ENCODE results near the gene DCT.

Gene DCT

GRCh38 chr13:94454334-94454733, 25.1 kb downstream of the DCT start:
- DNase-seq (ENCODE audit: low spot score), result no peak

- DNase-seq (ENCODE audit: low spot score), result no peak
Observed at GRCh38 chr13:94444826-94445225, 34.7 kb downstream of the DCT start.

GRCh38 chr13:94435604-94436226, 43.8 kb downstream of the DCT start:
- peak; percentile 75 for DNase-seq (ENCODE audit: low spot score)

GRCh38 chr13:94433055-94433961, 46.2 kb downstream of the DCT start:
- no peak for DNase-seq (ENCODE audit: low spot score)

GRCh38 chr13:94431987-94432386, 47.5 kb downstream of the DCT start:
- DNase-seq (ENCODE audit: low spot score), result no peak

GRCh38 chr13:94431574-94431973, 47.9 kb downstream of the DCT start:
- DNase-seq (ENCODE audit: low spot score), result peak; percentile 8

- no peak for DNase-seq (ENCODE audit: low spot score)
Observed at GRCh38 chr13:94427313-94427953, 52.0 kb downstream of the DCT start.

GRCh38 chr13:94419925-94420305, 59.6 kb downstream of the DCT start:
- no peak for DNase-seq (ENCODE audit: low spot score)

GRCh38 chr13:94419304-94419924, 60.1 kb downstream of the DCT start:
- DNase-seq (ENCODE audit: low spot score), result peak; percentile 96

GRCh38 chr13:94417294-94417693, 62.2 kb downstream of the DCT start:
- DNase-seq (ENCODE audit: low spot score), result no peak

- DNase-seq (ENCODE audit: low spot score), result peak; percentile 23
Observed at GRCh38 chr13:94416454-94417080, 62.9 kb downstream of the DCT start.

- DNase-seq (ENCODE audit: low spot score), result no peak
Observed at GRCh38 chr13:94415500-94416237, 63.8 kb downstream of the DCT start.

GRCh38 chr13:94414708-94415107, 64.8 kb downstream of the DCT start:
- DNase-seq (ENCODE audit: low spot score), result peak; percentile 8

GRCh38 chr13:94414141-94414540, 65.3 kb downstream of the DCT start:
- DNase-seq (ENCODE audit: low spot score), result no peak

- no peak for DNase-seq (ENCODE audit: low spot score)
Observed at GRCh38 chr13:94413598-94413944, 65.9 kb downstream of the DCT start.

GRCh38 chr13:94412870-94413597, 66.4 kb downstream of the DCT start:
- DNase-seq (ENCODE audit: low spot score), result no peak

GRCh38 chr13:94411747-94412146, 67.7 kb downstream of the DCT start:
- DNase-seq (ENCODE audit: low spot score), result no peak

- no peak for DNase-seq (ENCODE audit: low spot score)
Observed at GRCh38 chr13:94408314-94409036, 71.0 kb downstream of the DCT start.

GRCh38 chr13:94400874-94401273, 78.6 kb downstream of the DCT start:
- no peak for DNase-seq (ENCODE audit: low spot score)

GRCh38 chr13:94399812-94400211, 79.7 kb downstream of the DCT start:
- no peak for DNase-seq (ENCODE audit: low spot score)

Data from RKO (cell line).